MM.1S (cell line): ENCODE data around the gene TMPRSS7.

Source experiments
- DNase-seq: peaks from one replicate; pipeline ENCODE4 v3.0.0-alpha.2; 2015
- H2AFZ ChIP-seq: fragments of 300-600 bp; sonication (generic); 2 replicates; pipeline ENCODE4 v1.6.0; 2016; ENCODE audit warnings: antibody characterized with exemption, low read length
- H3F3A ChIP-seq: fragments of 300-600 bp; sonication (generic); 2 replicates; pipeline ENCODE4 v1.6.1; 2016; ENCODE audit warnings: mild to moderate bottlenecking, antibody characterized with exemption, low read length, moderate library complexity, mixed read lengths; ENCODE audit not compliant: insufficient read depth
- H3K27ac ChIP-seq: fragments of 300-600 bp; sonication (generic); 2 replicates; pipeline ENCODE4 v1.5.1; 2016; ENCODE audit warnings: mild to moderate bottlenecking, low read length
- H3K27me3 ChIP-seq: fragments of 300-600 bp; sonication (generic); replicated peaks from 2 replicates; pipeline ENCODE4 v1.6.0; 2016; ENCODE audit warnings: low read length; ENCODE audit not compliant: insufficient read depth
- H3K36me3 ChIP-seq: fragments of 300-600 bp; sonication (generic); replicated peaks from 2 replicates; pipeline ENCODE4 v1.6.1; 2016; ENCODE audit warnings: mild to moderate bottlenecking, low read length, mixed read lengths; ENCODE audit not compliant: insufficient read depth
- H3K4me1 ChIP-seq: fragments of 300-600 bp; sonication (generic); 2 replicates; pipeline ENCODE4 v1.6.1; 2016; ENCODE audit warnings: low read length, mixed read lengths
- H3K4me2 ChIP-seq: fragments of 300-600 bp; sonication (generic); 2 replicates; pipeline ENCODE4 v1.6.0; 2016; ENCODE audit warnings: low read depth, low read length
- H3K4me3 ChIP-seq: fragments of 300-600 bp; sonication (generic); 2 replicates; pipeline ENCODE4 v1.5.1; 2016; ENCODE audit warnings: low read length, mixed read lengths
- H3K79me2 ChIP-seq: fragments of 300-600 bp; sonication (generic); 2 replicates; pipeline ENCODE4 v1.6.1; 2016; ENCODE audit warnings: mixed run types, low read length, mixed read lengths
- H3K9ac ChIP-seq: fragments of 300-600 bp; sonication (generic); 2 replicates; pipeline ENCODE4 v1.6.1; 2016; ENCODE audit warnings: low read length, mixed read lengths
- H3K9me2 ChIP-seq: fragments of 300-600 bp; sonication (generic); replicated peaks from 2 replicates; pipeline ENCODE4 v1.6.1; 2016; ENCODE audit warnings: mild to moderate bottlenecking, low read length, mixed read lengths; ENCODE audit not compliant: insufficient read depth
- H3K9me3 ChIP-seq: fragments of 300-600 bp; sonication (generic); replicated peaks from 2 replicates; pipeline ENCODE4 v1.6.1; 2016; ENCODE audit warnings: mild to moderate bottlenecking, low read length, mixed read lengths; ENCODE audit not compliant: insufficient read depth
- H4K20me1 ChIP-seq: fragments of 300-600 bp; sonication (generic); 2 replicates; pipeline ENCODE4 v1.6.1; 2016; ENCODE audit warnings: mild to moderate bottlenecking, low read length, moderate library complexity, mixed read lengths; ENCODE audit not compliant: insufficient read depth
- EZH2 ChIP-seq: fragments of 300-600 bp; sonication (generic); optimal IDR thresholded peaks from 2 replicates; pipeline ENCODE3; 2017; ENCODE audit warnings: low read depth, mild to moderate bottlenecking, antibody characterized with exemption, low read length, mixed read lengths
- EZH2phosphoT487 ChIP-seq: fragments of 300-600 bp; sonication (generic); IDR thresholded peaks from 2 replicates; pipeline ENCODE4 v1.6.1; 2018; ENCODE audit warnings: antibody characterized with exemption, low read length
- TF ChIP-seq, protein P1 (sequence below): fragments of 300-600 bp; sonication (generic); IDR thresholded peaks from 2 replicates; pipeline ENCODE4 v1.5.1; 2016; ENCODE audit warnings: antibody characterized with exemption, low read length, mixed read lengths

The TMPRSS7 gene

DNA sequence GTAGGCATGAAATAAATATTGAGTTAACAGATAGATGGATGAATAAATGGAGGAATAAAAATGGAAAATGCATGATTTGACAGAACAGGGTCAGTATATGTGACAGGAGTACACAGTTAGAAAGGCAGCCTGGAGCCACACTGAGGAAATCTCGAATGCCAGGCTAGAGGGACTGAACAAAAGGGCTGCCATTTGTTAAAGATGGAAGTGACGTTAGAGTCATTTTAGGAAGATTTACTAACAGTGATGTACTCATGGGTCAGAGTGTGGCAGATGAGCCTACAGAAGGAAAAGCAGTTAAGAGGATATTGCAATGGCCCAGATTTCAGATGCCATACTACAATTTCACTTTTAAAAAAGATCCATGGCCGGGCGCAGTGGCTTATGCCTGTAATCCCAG lies 7.4 kb upstream of the TMPRSS7 start:
- Histone ChIP-seq H3K9ac (no peak overlapping the region), H4K20me1 (no peaks in the 10 kb centered on the region), H3K9me2 (no peaks in the 10 kb centered on the region), H3K4me3 (no peak overlapping the region), H3K9me3 (no peaks in the 10 kb centered on the region), H3K36me3 (no peaks in the 10 kb centered on the region), H2AFZ (no peak overlapping the region), H3K79me2 (no peaks in the 10 kb centered on the region), H3K4me2 (no peak overlapping the region), H3F3A (no peaks in the 10 kb centered on the region), H3K4me1 (no peaks in the 10 kb centered on the region), H3K27ac (no peak overlapping the region), H3K27me3 (no peaks in the 10 kb centered on the region)
- TF ChIP-seq EZH2phosphoT487 (no peak), EZH2 (no peak)
- TF ChIP-seq, protein P1, sequence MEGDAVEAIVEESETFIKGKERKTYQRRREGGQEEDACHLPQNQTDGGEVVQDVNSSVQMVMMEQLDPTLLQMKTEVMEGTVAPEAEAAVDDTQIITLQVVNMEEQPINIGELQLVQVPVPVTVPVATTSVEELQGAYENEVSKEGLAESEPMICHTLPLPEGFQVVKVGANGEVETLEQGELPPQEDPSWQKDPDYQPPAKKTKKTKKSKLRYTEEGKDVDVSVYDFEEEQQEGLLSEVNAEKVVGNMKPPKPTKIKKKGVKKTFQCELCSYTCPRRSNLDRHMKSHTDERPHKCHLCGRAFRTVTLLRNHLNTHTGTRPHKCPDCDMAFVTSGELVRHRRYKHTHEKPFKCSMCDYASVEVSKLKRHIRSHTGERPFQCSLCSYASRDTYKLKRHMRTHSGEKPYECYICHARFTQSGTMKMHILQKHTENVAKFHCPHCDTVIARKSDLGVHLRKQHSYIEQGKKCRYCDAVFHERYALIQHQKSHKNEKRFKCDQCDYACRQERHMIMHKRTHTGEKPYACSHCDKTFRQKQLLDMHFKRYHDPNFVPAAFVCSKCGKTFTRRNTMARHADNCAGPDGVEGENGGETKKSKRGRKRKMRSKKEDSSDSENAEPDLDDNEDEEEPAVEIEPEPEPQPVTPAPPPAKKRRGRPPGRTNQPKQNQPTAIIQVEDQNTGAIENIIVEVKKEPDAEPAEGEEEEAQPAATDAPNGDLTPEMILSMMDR: no peak
- no peak for DNase-seq

DNA sequence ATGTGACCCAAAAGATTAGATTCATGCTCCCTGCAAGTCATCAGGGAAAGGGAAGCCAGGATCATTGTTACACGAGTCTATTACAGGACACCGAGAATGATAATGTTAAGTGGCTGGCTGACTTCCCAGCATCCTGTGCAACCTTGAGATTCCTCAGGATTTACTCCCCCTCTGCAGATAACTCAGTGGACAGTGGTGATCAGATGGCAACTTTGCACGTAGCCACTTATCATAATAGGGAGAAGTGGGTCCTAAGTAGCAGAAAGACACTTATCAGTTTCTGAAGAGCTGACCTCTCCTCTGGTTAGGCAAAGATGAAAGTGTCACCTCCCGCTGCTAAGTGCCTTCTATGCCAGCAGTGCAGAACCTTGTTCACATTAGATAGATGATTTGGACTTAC lies 6.7 kb upstream of the TMPRSS7 start:
- no peak overlapping the region for H3K4me3 ChIP-seq
- no peak overlapping the region for H3K4me2 ChIP-seq
- no peak for DNase-seq
- no peaks in the 10 kb centered on the region for H3K9me2 ChIP-seq
- H4K20me1 ChIP-seq: no peaks in the 10 kb centered on the region
- no peaks in the 10 kb centered on the region for H3K4me1 ChIP-seq
- no peaks in the 10 kb centered on the region for H3K79me2 ChIP-seq
- TF ChIP-seq EZH2 (no peak), EZH2phosphoT487 (no peak)
- TF ChIP-seq, protein P1: no peak
- no peaks in the 10 kb centered on the region for H3F3A ChIP-seq
- H2AFZ ChIP-seq: no peak overlapping the region
- H3K27ac ChIP-seq: no peak overlapping the region
- no peaks in the 10 kb centered on the region for H3K9me3 ChIP-seq
- no peaks in the 10 kb centered on the region for H3K36me3 ChIP-seq
- H3K9ac ChIP-seq: no peak overlapping the region
- no peaks in the 10 kb centered on the region for H3K27me3 ChIP-seq

DNA sequence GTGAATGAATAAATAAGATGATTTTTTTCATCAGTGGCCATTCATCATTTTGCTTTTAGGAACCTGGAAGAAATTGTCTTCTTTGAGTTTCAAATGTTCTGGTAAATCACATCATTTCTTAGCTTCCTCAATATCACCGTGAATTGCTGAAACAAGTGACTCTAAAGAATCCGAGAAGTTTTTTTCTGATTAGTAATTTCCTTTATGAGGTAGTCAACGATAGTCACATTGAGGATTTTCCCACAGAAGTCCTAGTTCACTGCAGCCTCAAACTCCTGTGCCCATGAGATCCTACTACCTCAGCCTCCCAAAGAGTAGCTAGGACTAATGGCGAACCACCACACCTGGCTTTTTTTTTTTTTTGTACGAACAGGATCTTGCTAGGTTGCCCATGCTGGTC lies 3.6 kb upstream of the TMPRSS7 start:
- H2AFZ ChIP-seq: no peak overlapping the region
- no peak for DNase-seq
- H4K20me1 ChIP-seq: no peaks in the 10 kb centered on the region
- H3K4me1 ChIP-seq: no peaks in the 10 kb centered on the region
- H3K9me3 ChIP-seq: no peaks in the 10 kb centered on the region
- H3K9ac ChIP-seq: no peak overlapping the region
- H3K4me3 ChIP-seq: no peak overlapping the region
- TF ChIP-seq EZH2phosphoT487 (no peak), EZH2 (no peak)
- TF ChIP-seq, protein P1: no peak
- H3K27ac ChIP-seq: no peak overlapping the region
- no peak overlapping the region for H3K4me2 ChIP-seq
- H3K27me3 ChIP-seq: no peaks in the 10 kb centered on the region
- H3K9me2 ChIP-seq: no peaks in the 10 kb centered on the region
- H3K36me3 ChIP-seq: no peaks in the 10 kb centered on the region
- H3K79me2 ChIP-seq: no peaks in the 10 kb centered on the region
- H3F3A ChIP-seq: no peaks in the 10 kb centered on the region
